ENCODE measurements around the gene C14orf93.

Gene C14orf93

DNA sequence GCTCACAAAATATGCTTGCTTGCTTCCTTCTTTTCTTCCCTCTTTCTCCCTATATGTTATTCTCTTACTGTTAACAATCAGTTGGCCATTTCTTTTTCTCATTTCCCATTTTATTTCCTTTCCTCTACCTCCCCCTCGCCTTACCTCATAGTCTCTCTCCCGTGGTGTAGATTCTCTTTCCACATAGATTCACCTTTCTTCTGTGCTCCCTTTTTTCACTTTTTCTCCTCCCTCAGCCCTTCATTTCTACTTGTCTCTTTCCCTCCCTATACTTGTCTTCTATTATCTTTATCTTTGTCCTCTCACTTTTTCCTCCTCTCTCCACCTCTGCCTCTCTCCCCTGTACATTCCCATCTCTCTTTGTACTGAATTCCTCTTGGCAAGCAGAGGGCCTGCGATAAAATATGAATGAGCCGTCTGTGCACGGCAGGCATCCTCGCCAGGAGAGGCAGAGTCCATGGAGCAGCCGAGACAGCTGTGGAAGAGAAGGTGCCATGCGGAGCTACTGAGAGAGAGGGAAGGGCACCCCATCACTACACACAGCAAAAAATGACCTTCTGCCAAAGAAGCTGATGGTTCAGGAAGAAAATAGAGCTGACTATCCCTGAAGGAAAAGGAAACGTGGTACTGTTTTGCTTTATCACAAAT, 12.1 kb downstream of the C14orf93 start:
- H3K9ac ChIP-seq (ENCODE audit: low read depth, low read length): no peak overlapping the region
- no peaks in the 10 kb centered on the region for H3K9me3 ChIP-seq (ENCODE audit: insufficient read depth, low read depth, low read length)
- no peak overlapping the region for H3K27ac ChIP-seq (ENCODE audit: low read length)

DNA sequence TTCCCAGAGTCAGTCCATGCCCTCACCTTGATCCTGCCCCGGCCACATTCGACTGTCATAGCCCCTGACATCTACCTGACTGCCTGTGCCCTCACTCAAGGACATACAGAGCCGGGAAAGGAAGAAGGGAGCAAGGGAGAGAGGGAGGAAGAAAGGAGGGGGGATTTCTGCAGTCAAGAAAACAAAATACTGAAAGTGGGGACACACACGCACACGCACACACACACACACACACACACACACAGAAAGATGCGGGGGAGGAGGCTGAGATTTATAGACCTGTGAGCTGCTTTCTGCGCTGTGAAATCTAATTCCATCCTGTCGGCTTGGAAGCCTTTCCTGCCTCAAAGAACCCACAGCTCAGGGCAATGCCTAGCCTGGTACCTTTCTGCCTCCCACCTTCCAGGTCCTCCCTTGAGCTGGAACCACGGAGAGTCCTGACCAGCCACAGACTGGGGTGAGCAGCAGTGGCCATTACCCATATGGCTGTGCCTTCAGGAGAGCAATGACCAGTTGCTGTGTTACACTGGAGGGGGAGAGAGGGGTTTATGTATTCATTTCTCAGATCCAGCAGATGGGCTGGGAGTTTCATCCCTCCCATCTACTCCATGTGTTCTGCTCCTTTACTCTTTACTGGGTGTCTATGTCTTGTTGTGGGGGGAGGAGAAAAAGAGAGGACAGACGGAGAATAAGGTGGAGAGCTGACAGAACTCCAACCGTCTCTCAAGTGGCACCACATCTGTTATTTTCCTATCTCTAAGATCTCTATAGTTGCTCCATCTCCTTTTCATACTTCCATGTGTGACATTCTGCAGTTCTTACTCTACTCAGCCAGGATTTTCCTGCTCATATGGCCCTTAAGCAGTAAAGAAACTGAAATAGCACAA, 12.9 kb downstream of the C14orf93 start:
- H3K27me3 ChIP-seq (ENCODE audit: insufficient read depth, low read length): no peaks in the 10 kb centered on the region
- no peaks in the 10 kb centered on the region for H3K9me3 ChIP-seq (ENCODE audit: insufficient read depth, low read depth, low read length)
- no peak overlapping the region for H3K4me3 ChIP-seq (ENCODE audit: low read length)
- no peak overlapping the region for H3K27ac ChIP-seq (ENCODE audit: low read length)
- no peaks in the 10 kb centered on the region for H3K36me3 ChIP-seq (ENCODE audit: insufficient read depth, low read depth, low read length)
- H3K9ac ChIP-seq (ENCODE audit: low read depth, low read length): no peak overlapping the region
- H3K4me1 ChIP-seq (ENCODE audit: insufficient read depth, low read length): 0 out of 2 replicates have a peak, but pooled peaks cover 5% of the 10 kb centered on the region

More for the DNA sequence above, 12.1 kb downstream of the C14orf93 start:
- 0 out of 2 replicates have a peak, but pooled peaks cover 5% of the 10 kb centered on the region for H3K4me1 ChIP-seq (ENCODE audit: insufficient read depth, low read length)
- H3K4me3 ChIP-seq (ENCODE audit: low read length): no peak overlapping the region
- no peaks in the 10 kb centered on the region for H3K36me3 ChIP-seq (ENCODE audit: insufficient read depth, low read depth, low read length)
- H3K27me3 ChIP-seq (ENCODE audit: insufficient read depth, low read length): no peaks in the 10 kb centered on the region

DNA sequence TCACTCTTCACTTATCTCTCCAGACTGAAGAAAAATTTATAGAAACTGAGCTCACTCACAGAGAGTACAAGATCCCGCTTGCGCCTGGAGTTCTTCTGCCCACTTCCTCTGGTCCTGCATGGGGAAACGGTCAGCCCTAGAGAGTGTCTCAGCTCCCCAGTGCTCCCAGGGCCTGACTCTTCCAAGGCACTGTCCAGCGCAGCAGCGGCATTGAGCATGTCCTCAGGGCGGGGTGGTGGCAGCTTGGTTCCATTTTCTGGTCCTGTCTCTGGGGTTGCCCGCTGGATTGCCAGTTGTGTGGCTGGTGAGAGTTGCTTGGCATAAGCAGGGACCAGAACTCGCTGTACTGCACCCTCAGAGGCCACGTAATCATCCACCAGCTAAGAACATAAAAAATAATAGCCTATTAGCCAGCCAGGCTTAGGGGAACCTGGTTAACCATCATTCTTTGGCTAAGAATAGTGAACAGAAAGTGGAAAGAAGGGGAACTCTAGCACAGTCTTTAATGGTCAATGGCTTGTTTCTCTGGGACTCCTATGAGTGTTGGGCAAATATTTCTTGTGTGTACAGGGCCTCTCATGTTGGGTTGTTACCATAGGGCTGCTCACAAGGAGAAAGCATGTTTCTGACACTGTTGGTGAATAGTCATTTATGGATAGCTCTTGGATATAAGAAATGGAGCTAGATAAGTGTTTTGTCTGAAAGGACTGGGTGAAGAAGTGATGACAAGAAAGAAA, 13.9 kb downstream of the C14orf93 start:
- Histone ChIP-seq H3K4me1 (ENCODE audit: insufficient read depth, low read length) (0 out of 2 replicates have a peak, but pooled peaks cover 5% of the 10 kb centered on the region), H3K4me3 (ENCODE audit: low read length) (no peak overlapping the region), H3K36me3 (ENCODE audit: insufficient read depth, low read depth, low read length) (no peaks in the 10 kb centered on the region), H3K9ac (ENCODE audit: low read depth, low read length) (no peak overlapping the region), H3K27me3 (ENCODE audit: insufficient read depth, low read length) (no peaks in the 10 kb centered on the region), H3K9me3 (ENCODE audit: insufficient read depth, low read depth, low read length) (no peaks in the 10 kb centered on the region), H3K27ac (ENCODE audit: low read length) (no peak overlapping the region)

DNA sequence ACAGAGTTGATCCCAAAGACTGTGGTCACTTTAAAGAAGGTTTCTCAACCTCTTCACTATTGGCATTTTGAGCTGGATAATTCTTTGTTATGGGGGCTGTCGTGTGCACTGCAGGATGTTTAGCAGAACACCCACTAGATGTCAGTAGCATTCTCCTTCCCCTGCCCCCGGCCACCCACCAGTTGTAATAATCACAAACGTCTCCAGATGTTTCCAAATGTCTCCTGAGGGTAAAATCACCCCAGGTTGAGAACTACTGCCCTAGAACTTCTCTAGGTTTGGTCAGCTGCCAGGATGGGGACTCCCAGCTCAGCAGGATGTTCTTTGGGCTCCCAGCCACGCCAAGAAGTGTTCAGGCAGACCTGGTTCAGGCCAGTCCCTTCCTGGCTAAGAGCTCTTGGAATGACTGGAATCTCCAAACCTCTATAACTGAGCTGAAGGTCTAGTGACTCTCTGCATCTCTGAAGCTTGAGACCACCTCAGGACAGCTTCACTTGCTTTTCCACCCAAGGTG, 15.1 kb downstream of the C14orf93 start:
- Histone ChIP-seq H3K4me1 (ENCODE audit: insufficient read depth, low read length) (0 out of 2 replicates have a peak, but pooled peaks cover 5% of the 10 kb centered on the region), H3K9me3 (ENCODE audit: insufficient read depth, low read depth, low read length) (no peaks in the 10 kb centered on the region), H3K4me3 (ENCODE audit: low read length) (no peak overlapping the region), H3K27me3 (ENCODE audit: insufficient read depth, low read length) (no peaks in the 10 kb centered on the region), H3K36me3 (ENCODE audit: insufficient read depth, low read depth, low read length) (no peaks in the 10 kb centered on the region), H3K27ac (ENCODE audit: low read length) (no peak overlapping the region), H3K9ac (ENCODE audit: low read depth, low read length) (peak overlapping the region; percentile 24; the same call in 1 of the 2 replicates)

DNA sequence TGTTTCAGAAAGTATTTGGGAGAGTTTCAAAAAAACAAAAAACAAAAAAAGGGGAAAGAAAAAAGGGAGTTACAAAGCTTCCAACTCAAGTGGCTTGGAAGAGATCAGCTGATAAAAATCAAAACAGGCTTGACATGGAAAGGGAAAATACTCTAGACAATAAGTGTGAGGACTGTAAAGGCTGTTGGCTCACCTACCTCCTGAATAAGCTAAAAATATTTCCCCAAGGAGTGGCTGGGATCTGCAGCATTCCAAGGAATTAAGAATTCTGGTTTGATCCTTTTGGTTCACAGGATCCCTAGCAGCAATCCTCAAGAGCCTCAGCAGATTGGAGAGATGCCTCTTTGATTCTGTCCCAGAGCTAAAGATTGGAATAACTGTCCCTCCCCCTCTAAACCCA, 16.4 kb downstream of the C14orf93 start:
- Histone ChIP-seq H3K4me3 (ENCODE audit: low read length) (no peak overlapping the region), H3K36me3 (ENCODE audit: insufficient read depth, low read depth, low read length) (no peaks in the 10 kb centered on the region), H3K9me3 (ENCODE audit: insufficient read depth, low read depth, low read length) (no peaks in the 10 kb centered on the region), H3K9ac (ENCODE audit: low read depth, low read length) (no peak overlapping the region), H3K27me3 (ENCODE audit: insufficient read depth, low read length) (no peaks in the 10 kb centered on the region), H3K4me1 (ENCODE audit: insufficient read depth, low read length) (0 out of 2 replicates have a peak, but pooled peaks cover 5% of the 10 kb centered on the region), H3K27ac (ENCODE audit: low read length) (no peak overlapping the region)

DNA sequence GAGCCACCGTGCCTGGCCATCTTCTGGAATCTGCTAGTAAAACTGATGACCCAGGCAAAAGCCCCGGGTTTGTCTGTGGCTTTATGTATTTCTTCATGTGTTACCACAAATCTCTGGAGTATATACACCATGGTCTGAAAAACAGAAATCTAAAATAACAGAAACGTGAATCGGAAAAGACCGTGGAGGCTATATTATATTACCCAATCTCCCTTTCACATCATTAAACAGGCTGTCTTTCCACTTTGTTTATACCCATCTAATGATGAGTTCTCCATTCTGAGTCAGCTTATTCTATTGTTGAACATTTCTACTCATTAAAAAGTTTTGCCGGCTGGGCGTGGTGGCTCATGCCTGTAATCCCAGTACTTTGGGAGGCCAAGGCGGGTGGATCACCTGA, 18.1 kb downstream of the C14orf93 start:
- H3K4me1 ChIP-seq (ENCODE audit: insufficient read depth, low read length): 0 out of 2 replicates have a peak, but pooled peaks cover 5% of the 10 kb centered on the region
- H3K9ac ChIP-seq (ENCODE audit: low read depth, low read length): no peak overlapping the region

DNA sequence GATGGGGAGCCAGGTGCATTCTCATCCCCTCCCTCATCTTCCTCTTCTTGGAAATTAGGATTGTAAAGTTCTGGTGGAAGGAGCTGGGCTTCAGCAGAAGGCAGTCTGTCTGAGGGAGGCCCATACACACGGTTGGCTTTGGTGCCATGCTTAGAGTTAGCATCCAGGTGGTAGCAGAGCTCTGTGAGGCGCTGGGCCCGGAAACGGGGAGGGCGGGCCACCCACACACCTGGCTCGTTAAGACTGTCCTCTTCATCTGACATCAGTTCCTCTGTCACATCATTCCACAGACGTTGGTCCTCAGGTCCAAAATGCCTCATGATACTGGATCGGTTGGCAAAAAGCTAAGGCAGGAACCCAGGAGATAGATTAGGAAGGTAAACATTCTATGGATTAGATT, 22.7 kb downstream of the C14orf93 start:
- Histone ChIP-seq H3K36me3 (ENCODE audit: insufficient read depth, low read depth, low read length) (no peaks in the 10 kb centered on the region), H3K27ac (ENCODE audit: low read length) (no peak overlapping the region)

More for the DNA sequence above, 18.1 kb downstream of the C14orf93 start:
- Histone ChIP-seq H3K36me3 (ENCODE audit: insufficient read depth, low read depth, low read length) (no peaks in the 10 kb centered on the region), H3K27ac (ENCODE audit: low read length) (no peak overlapping the region), H3K9me3 (ENCODE audit: insufficient read depth, low read depth, low read length) (no peaks in the 10 kb centered on the region), H3K4me3 (ENCODE audit: low read length) (no peak overlapping the region), H3K27me3 (ENCODE audit: insufficient read depth, low read length) (no peaks in the 10 kb centered on the region)

DNA sequence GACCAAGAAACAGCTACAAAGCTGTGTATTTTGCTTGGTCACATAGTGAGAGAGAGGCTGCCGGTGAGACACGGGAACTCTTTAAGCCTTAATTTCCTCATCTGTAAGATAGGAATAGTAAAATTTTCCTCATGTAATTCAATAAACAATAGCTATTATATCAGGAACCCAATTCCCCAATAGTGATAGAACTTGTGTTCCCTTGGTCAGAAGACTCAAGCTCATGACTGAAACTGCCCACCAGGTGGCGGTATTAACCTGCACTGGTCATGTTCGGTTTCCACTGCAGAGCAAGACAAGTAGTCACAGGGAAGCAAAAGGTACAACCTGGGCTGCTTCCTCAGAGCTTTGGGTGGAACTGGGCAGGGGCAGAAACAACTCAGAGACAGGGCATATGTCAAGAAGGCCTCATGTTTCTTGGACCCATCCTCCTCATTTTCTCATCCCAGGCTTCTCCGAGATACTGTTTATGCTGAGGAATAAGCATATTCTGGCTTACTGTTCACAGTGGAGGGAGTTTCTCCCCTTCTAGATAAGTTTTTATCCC, 23.4 kb downstream of the C14orf93 start:
- Histone ChIP-seq H3K9ac (ENCODE audit: low read depth, low read length) (no peak overlapping the region), H3K4me1 (ENCODE audit: insufficient read depth, low read length) (peaks cover 3% of the 10 kb centered on the region; the same call in 1 of the 2 replicates), H3K9me3 (ENCODE audit: insufficient read depth, low read depth, low read length) (no peaks in the 10 kb centered on the region), H3K27ac (ENCODE audit: low read length) (no peak overlapping the region), H3K4me3 (ENCODE audit: low read length) (no peak overlapping the region), H3K36me3 (ENCODE audit: insufficient read depth, low read depth, low read length) (no peaks in the 10 kb centered on the region), H3K27me3 (ENCODE audit: insufficient read depth, low read length) (peaks cover 8% of the 10 kb centered on the region; the same call in 1 of the 2 replicates)

More for the DNA sequence above, 22.7 kb downstream of the C14orf93 start:
- Histone ChIP-seq H3K9ac (ENCODE audit: low read depth, low read length) (no peak overlapping the region), H3K4me3 (ENCODE audit: low read length) (no peak overlapping the region), H3K9me3 (ENCODE audit: insufficient read depth, low read depth, low read length) (no peaks in the 10 kb centered on the region), H3K4me1 (ENCODE audit: insufficient read depth, low read length) (peaks cover 3% of the 10 kb centered on the region; the same call in 1 of the 2 replicates), H3K27me3 (ENCODE audit: insufficient read depth, low read length) (peaks cover 4% of the 10 kb centered on the region; the same call in 1 of the 2 replicates)

DNA sequence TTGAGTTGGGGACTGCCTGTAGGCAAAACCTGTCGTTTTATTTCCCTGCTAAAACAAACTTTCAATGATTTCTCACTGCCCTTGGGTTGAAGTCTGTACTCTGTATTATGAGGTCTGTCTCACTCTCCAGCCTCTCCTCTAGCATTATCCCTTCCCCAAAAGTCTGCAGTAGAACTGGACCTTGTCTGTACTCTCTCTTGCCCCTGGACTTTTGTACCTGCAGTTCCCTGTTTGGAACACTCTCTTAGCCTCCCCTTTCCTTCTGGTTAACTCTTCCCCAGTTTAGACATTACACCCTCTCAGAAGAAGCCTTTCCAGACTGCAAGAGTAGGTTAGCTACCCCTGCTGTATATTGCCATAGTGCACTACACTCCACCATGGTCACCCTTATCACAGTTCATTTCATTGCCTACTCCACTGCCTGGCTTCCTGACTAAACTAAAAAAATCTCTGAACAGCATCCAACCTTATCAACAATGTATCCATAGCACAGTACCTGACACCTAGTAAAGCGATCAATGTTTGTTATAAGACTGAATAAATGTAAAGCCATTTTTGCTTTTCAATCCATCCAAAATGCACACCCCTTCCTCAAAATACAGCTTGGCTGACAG, 23.9 kb downstream of the C14orf93 start:
- Histone ChIP-seq H3K4me3 (ENCODE audit: low read length) (no peak overlapping the region), H3K27me3 (ENCODE audit: insufficient read depth, low read length) (peaks cover 14% of the 10 kb centered on the region), H3K9ac (ENCODE audit: low read depth, low read length) (no peak overlapping the region), H3K36me3 (ENCODE audit: insufficient read depth, low read depth, low read length) (no peaks in the 10 kb centered on the region), H3K27ac (ENCODE audit: low read length) (no peak overlapping the region), H3K9me3 (ENCODE audit: insufficient read depth, low read depth, low read length) (no peaks in the 10 kb centered on the region), H3K4me1 (ENCODE audit: insufficient read depth, low read length) (peaks cover 3% of the 10 kb centered on the region; the same call in 1 of the 2 replicates)

DNA sequence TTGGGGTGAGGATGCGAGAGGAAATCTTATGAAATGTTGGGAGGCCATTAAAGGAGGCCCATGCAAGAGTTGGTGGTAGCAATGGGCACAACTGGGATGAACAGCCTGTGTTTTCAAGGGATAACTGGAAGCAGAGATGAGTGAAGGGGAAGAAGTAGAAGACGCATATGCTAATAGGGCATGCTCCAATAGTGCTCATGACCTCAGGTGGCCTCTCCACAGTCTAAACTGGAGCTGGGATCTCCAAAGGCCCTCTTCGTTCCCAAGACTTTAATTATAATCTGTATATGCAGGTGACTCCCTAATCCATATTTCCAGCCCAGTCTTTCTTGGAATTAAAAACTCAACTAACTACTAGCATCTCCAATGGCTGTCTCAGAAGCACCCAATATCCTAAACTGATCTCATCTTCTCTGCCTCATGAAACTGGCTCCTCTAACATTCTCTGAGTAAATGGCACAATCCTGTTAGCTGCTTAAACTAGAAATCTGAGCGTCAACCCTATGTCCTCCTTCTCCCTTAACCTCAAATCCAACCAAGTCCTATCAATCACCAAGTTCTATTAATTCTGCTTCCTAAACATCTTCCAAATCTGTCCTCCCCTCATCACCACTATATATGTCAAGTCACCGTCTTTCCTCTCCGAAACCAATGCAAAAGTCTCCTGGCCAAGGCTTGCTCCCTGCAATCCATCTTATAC, 24.8 kb downstream of the C14orf93 start:
- H3K27me3 ChIP-seq (ENCODE audit: insufficient read depth, low read length): peaks cover 19% of the 10 kb centered on the region
- H3K4me1 ChIP-seq (ENCODE audit: insufficient read depth, low read length): peaks cover 5% of the 10 kb centered on the region; the same call in 1 of the 2 replicates
- no peak overlapping the region for H3K9ac ChIP-seq (ENCODE audit: low read depth, low read length)
- H3K4me3 ChIP-seq (ENCODE audit: low read length): no peak overlapping the region
- H3K27ac ChIP-seq (ENCODE audit: low read length): no peak overlapping the region
- H3K9me3 ChIP-seq (ENCODE audit: insufficient read depth, low read depth, low read length): no peaks in the 10 kb centered on the region
- no peaks in the 10 kb centered on the region; the same call in 1 of the 2 replicates for H3K36me3 ChIP-seq (ENCODE audit: insufficient read depth, low read depth, low read length)
